Measurements from ENCODE around the gene TRAPPC2.

TRAPPC2 gene

GRCh38 chrX:13734278-13735172 lies at the start of gene TRAPPC2, which contains the start of gene OFD1:
TRAPPC2 (minus strand) TSS chrX:13734620; CDS start chrX:13719963, 14,657 bp downstream.
OFD1 (plus strand) TSS chrX:13734748; CDS start chrX:13735072, 324 bp downstream.
- DNase-seq (ENCODE audit: low spot score): peak; percentile 96

- DNase-seq (ENCODE audit: low spot score): no peak
Measured at GRCh38 chrX:13780868-13781427, 46.5 kb upstream of the TRAPPC2 start.

- no peak for DNase-seq (ENCODE audit: low spot score)
Measured at GRCh38 chrX:13778916-13779315, 44.5 kb upstream of the TRAPPC2 start.

GRCh38 chrX:13776387-13776786 lies 42.0 kb upstream of the TRAPPC2 start:
- DNase-seq (ENCODE audit: low spot score): no peak

GRCh38 chrX:13775837-13776236 lies 41.4 kb upstream of the TRAPPC2 start:
- DNase-seq (ENCODE audit: low spot score): no peak

- no peak for DNase-seq (ENCODE audit: low spot score)
Measured at GRCh38 chrX:13774696-13775095, 40.3 kb upstream of the TRAPPC2 start.

- no peak for DNase-seq (ENCODE audit: low spot score)
Measured at GRCh38 chrX:13770013-13770535, 35.7 kb upstream of the TRAPPC2 start.

- no peak for DNase-seq (ENCODE audit: low spot score)
Measured at GRCh38 chrX:13768939-13769338, 34.5 kb upstream of the TRAPPC2 start.

- no peak for DNase-seq (ENCODE audit: low spot score)
Measured at GRCh38 chrX:13764765-13765164, 30.3 kb upstream of the TRAPPC2 start.

GRCh38 chrX:13764281-13764680 lies 29.9 kb upstream of the TRAPPC2 start:
- no peak for DNase-seq (ENCODE audit: low spot score)

GRCh38 chrX:13763489-13763888 lies 29.1 kb upstream of the TRAPPC2 start:
- no peak for DNase-seq (ENCODE audit: low spot score)

GRCh38 chrX:13761606-13762414 lies 27.4 kb upstream of the TRAPPC2 start:
- no peak for DNase-seq (ENCODE audit: low spot score)

GRCh38 chrX:13760426-13760825 lies 26.0 kb upstream of the TRAPPC2 start:
- DNase-seq (ENCODE audit: low spot score): no peak

- peak; percentile 84 for DNase-seq (ENCODE audit: low spot score)
Measured at GRCh38 chrX:13759152-13759718, 24.8 kb upstream of the TRAPPC2 start.

GRCh38 chrX:13756381-13756780 lies 22.0 kb upstream of the TRAPPC2 start:
- no peak for DNase-seq (ENCODE audit: low spot score)

- DNase-seq (ENCODE audit: low spot score): peak; percentile 36
Measured at GRCh38 chrX:13755254-13755653, 20.8 kb upstream of the TRAPPC2 start.

- DNase-seq (ENCODE audit: low spot score): no peak
Measured at GRCh38 chrX:13754765-13755164, 20.3 kb upstream of the TRAPPC2 start.

GRCh38 chrX:13752646-13753045 lies 18.2 kb upstream of the TRAPPC2 start:
- peak; percentile 67 for DNase-seq (ENCODE audit: low spot score)

GRCh38 chrX:13752141-13752540 lies 17.7 kb upstream of the TRAPPC2 start:
- DNase-seq (ENCODE audit: low spot score): no peak

- DNase-seq (ENCODE audit: low spot score): no peak
Measured at GRCh38 chrX:13750812-13751211, 16.4 kb upstream of the TRAPPC2 start.

- DNase-seq (ENCODE audit: low spot score): peak; percentile 67
Measured at GRCh38 chrX:13750204-13750603, 15.8 kb upstream of the TRAPPC2 start.

GRCh38 chrX:13748486-13748885 lies 14.1 kb upstream of the TRAPPC2 start:
- no peak for DNase-seq (ENCODE audit: low spot score)

Data from NAMALWA (cell line).